ENCODE measurements around the gene ZNF382. TPM values are rescaled to one million over a fixed set of nuclear protein-coding genes. Genes with fewer than 3 reads are reported as not detected.

ZNF382 gene
- total and polyA plus RNA-seq, 8 donors: 3.4 to 14.1 (median 11.0) TPM

- peaks cover 0 to 11% of the 10 kb centered on the region in 2 donors for H3K27me3 ChIP-seq
- peaks cover 0 to 60% of the 10 kb centered on the region in 2 donors for H3K9me3 ChIP-seq
- intact Hi-C loops (cut with DNase I): no loop called here
- H3K27ac ChIP-seq: peak overlapping the region; percentile 57 to 74
- DNase-seq: peak; percentile 28 to 83 (median 56)
- no peak for TF ChIP-seq CTCF (IDR thresholded peaks at IDR 0.05)
- peaks cover 0 to 8% of the 10 kb centered on the region in 2 donors for H3K4me1 ChIP-seq
- ATAC-seq: peak; percentile 88
- peak overlapping the region; percentile 66 to 68 for H3K4me3 ChIP-seq
- H3K36me3 ChIP-seq: peaks cover 0 to 12% of the 10 kb centered on the region in 2 donors
Measured at GRCh38 chr19:36604656-36605100, 435 bp upstream of the ZNF382 start.

GRCh38 chr19:36605877-36606478, 865 bp downstream of the ZNF382 start:
- TF ChIP-seq CTCF (IDR thresholded peaks at IDR 0.05): no peak
- peak overlapping the region in 1 of 2 donors; percentile 74 for H3K27ac ChIP-seq
- intact Hi-C loops (cut with DNase I): no loop called here

GRCh38 chr19:36627057-36627456, 21.9 kb downstream of the ZNF382 start:
- H3K36me3 ChIP-seq: peaks cover 0 to 26% of the 10 kb centered on the region in 2 donors
- H3K27ac ChIP-seq: no peak overlapping the region
- no peaks in the 10 kb centered on the region for H3K27me3 ChIP-seq
- DNase-seq: no peak
- no peak for TF ChIP-seq CTCF (IDR thresholded peaks at IDR 0.05)
- no peaks in the 10 kb centered on the region for H3K4me1 ChIP-seq
- H3K4me3 ChIP-seq: no peak overlapping the region
- ATAC-seq: no peak
- H3K9me3 ChIP-seq: peaks cover 7 to 100% of the 10 kb centered on the region in 2 donors
- intact Hi-C loops (cut with DNase I): no loop called here

More at GRCh38 chr19:36605877-36606478, 865 bp downstream of the ZNF382 start:
- Histone ChIP-seq H3K36me3 (peaks cover 0 to 24% of the 10 kb centered on the region in 2 donors), H3K4me1 (peaks cover 0 to 8% of the 10 kb centered on the region in 2 donors), H3K27me3 (peaks cover 0 to 11% of the 10 kb centered on the region in 2 donors), H3K9me3 (peaks cover 0 to 59% of the 10 kb centered on the region in 2 donors), H3K4me3 (peak overlapping the region; percentile 66 to 68)
- DNase-seq (peak in 1 of 4 donors; percentile 56), ATAC-seq (no peak)

GRCh38 chr19:36635342-36635741, 30.2 kb downstream of the ZNF382 start:
- peaks cover 0 to 41% of the 10 kb centered on the region in 2 donors for H3K36me3 ChIP-seq
- H3K4me1 ChIP-seq: no peaks in the 10 kb centered on the region
- peaks cover 28 to 100% of the 10 kb centered on the region in 2 donors for H3K9me3 ChIP-seq
- no peak overlapping the region for H3K27ac ChIP-seq
- H3K27me3 ChIP-seq: no peaks in the 10 kb centered on the region
- intact Hi-C loops (cut with DNase I): no loop called here
- no peak overlapping the region for H3K4me3 ChIP-seq
- no peak for TF ChIP-seq CTCF (IDR thresholded peaks at IDR 0.05)
- no peak for ATAC-seq
- DNase-seq: no peak

GRCh38 chr19:36638862-36639510, 33.9 kb downstream of the ZNF382 start:
- intact Hi-C loops (cut with DNase I): no loop called here
- H3K27me3 ChIP-seq: no peaks in the 10 kb centered on the region
- peaks cover 0 to 76% of the 10 kb centered on the region in 2 donors for H3K36me3 ChIP-seq
- H3K4me3 ChIP-seq: no peak overlapping the region
- ATAC-seq (no peak), DNase-seq (no peak)
- peaks cover 34 to 100% of the 10 kb centered on the region in 2 donors for H3K9me3 ChIP-seq
- no peaks in the 10 kb centered on the region for H3K4me1 ChIP-seq
- TF ChIP-seq CTCF (IDR thresholded peaks at IDR 0.05): no peak
- H3K27ac ChIP-seq: no peak overlapping the region

All from left lung (tissue), 10 donors.